Epithelial cell of esophagus (primary cell): ENCODE results near the gene OCA2.

ENCODE experiments used
- DNase-seq: peaks from one replicate; pipeline ENCODE4 v3.0.0; 2010; ENCODE audit warnings: low read depth
- H3K4me3 ChIP-seq: 2 replicates; pipeline ENCODE4 v1.5.1; 2011; ENCODE audit warnings: mild to moderate bottlenecking, low read length, control low read depth
- CTCF ChIP-seq: IDR thresholded peaks from 2 replicates; pipeline ENCODE4 v1.5.1; 2011; ENCODE audit warnings: low read depth, mild to moderate bottlenecking, low read length, control low read depth, inconsistent platforms; ENCODE audit not compliant: insufficient read depth; ENCODE audit errors: missing control alignments

Gene OCA2

GRCh38 chr15:27932600-27932999 lies 166.5 kb downstream of the OCA2 start:
- no peak for TF ChIP-seq CTCF
- no peak overlapping the region for H3K4me3 ChIP-seq
- DNase-seq, result no peak

- TF ChIP-seq CTCF, result no peak
- DNase-seq, result no peak
- no peak overlapping the region for H3K4me3 ChIP-seq
These were observed 170.7 kb downstream of the OCA2 start for GRCh38 chr15:27928386-27928785.

- no peak overlapping the region for H3K4me3 ChIP-seq
- TF ChIP-seq CTCF, result no peak
These were observed 186.8 kb downstream of the OCA2 start for GRCh38 chr15:27912283-27912682.

GRCh38 chr15:27906802-27907201 lies 192.3 kb downstream of the OCA2 start:
- no peak overlapping the region for H3K4me3 ChIP-seq
- DNase-seq, result no peak
- no peak for TF ChIP-seq CTCF

More at GRCh38 chr15:27912283-27912682, 186.8 kb downstream of the OCA2 start:
- DNase-seq, result no peak

GRCh38 chr15:27903405-27903804 lies 195.7 kb downstream of the OCA2 start:
- no peak for TF ChIP-seq CTCF
- no peak for DNase-seq

GRCh38 chr15:27902680-27903385 lies 196.3 kb downstream of the OCA2 start:
- no peak overlapping the region for H3K4me3 ChIP-seq
- no peak for TF ChIP-seq CTCF
- DNase-seq, result no peak

More at GRCh38 chr15:27903405-27903804, 195.7 kb downstream of the OCA2 start:
- no peak overlapping the region for H3K4me3 ChIP-seq
